GM12874 (cell line): ENCODE measurements around the gene TM2D3.

ENCODE experiments used
- CTCF ChIP-seq: IDR thresholded peaks from 2 replicates; pipeline ENCODE4 v1.5.1; 2011; ENCODE audit warnings: low read depth, mild to moderate bottlenecking, control low read depth, low read length, moderate library complexity; ENCODE audit not compliant: insufficient read depth

Gene TM2D3

GRCh38 chr15:101637516-101637915, 14.7 kb downstream of the TM2D3 start:
- no peak for TF ChIP-seq CTCF

- no peak for TF ChIP-seq CTCF
Observed at GRCh38 chr15:101637038-101637437, 15.1 kb downstream of the TM2D3 start.

GRCh38 chr15:101635944-101636727, 16.0 kb downstream of the TM2D3 start:
- no peak for TF ChIP-seq CTCF

- TF ChIP-seq CTCF = no peak
Observed at GRCh38 chr15:101633356-101633755, 18.8 kb downstream of the TM2D3 start.

GRCh38 chr15:101625980-101626379, 26.2 kb downstream of the TM2D3 start:
- TF ChIP-seq CTCF = no peak

GRCh38 chr15:101625184-101625583, 27.0 kb downstream of the TM2D3 start:
- no peak for TF ChIP-seq CTCF

- TF ChIP-seq CTCF = no peak
Observed at GRCh38 chr15:101623367-101624304, 28.5 kb downstream of the TM2D3 start.
